Kidney (tissue), 14 donors: Measurements from ENCODE around the gene PDE9A. TPM values are rescaled to one million over a fixed set of nuclear protein-coding genes. Genes with fewer than 3 reads are reported as not detected.

Experiments
- DNase-seq, 5 donors: peaks; one replicate each; pipeline ENCODE4 v3.0.0-alpha.2; 2013 to 2020
- FAIRE-seq: peaks from 2 replicates; lab custom pipeline; 2012; peaks lifted over from hg19 to GRCh38; lab: Jason Lieb, UNC
- H3K27ac ChIP-seq, 2 donors: one replicate each; pipeline ENCODE4 v1.7.0; 2013; ENCODE audit warnings: low read depth in 2 of 2, low read length in 2 of 2, inconsistent platforms in 1 of 2
- H3K27me3 ChIP-seq: one replicate; pipeline ENCODE4 v1.7.1; 2013; ENCODE audit warnings: low read length, inconsistent platforms; ENCODE audit not compliant: control insufficient read depth, insufficient read depth
- H3K36me3 ChIP-seq, 3 donors: one replicate each; pipeline versions ENCODE4 v1.7.0 to v1.7.1; 2013; ENCODE audit warnings: low read length in 3 of 3, control low read depth in 1 of 3, inconsistent platforms in 1 of 3; ENCODE audit not compliant: insufficient read depth in 3 of 3, control insufficient read depth in 2 of 3
- H3K4me1 ChIP-seq, 3 donors: one replicate each; pipeline versions ENCODE4 v1.7.0 to v1.7.1; 2013; ENCODE audit warnings: low read length in 3 of 3, inconsistent platforms in 1 of 3, low read depth in 1 of 3; ENCODE audit not compliant: control insufficient read depth in 2 of 3, insufficient read depth in 2 of 3
- H3K4me3 ChIP-seq, 3 donors: one replicate each; pipeline versions ENCODE4 v1.7.0 to v1.8.1; 2013; ENCODE audit warnings: low read length in 3 of 3, control low read depth in 1 of 3, inconsistent platforms in 1 of 3
- H3K9ac ChIP-seq, 3 donors: one replicate each; pipeline versions ENCODE4 v1.7.0 to v1.7.1; 2013; ENCODE audit warnings: low read length in 3 of 3, control low read depth in 1 of 3, inconsistent platforms in 1 of 3
- H3K9me3 ChIP-seq, 3 donors: one replicate each; pipeline versions ENCODE4 v1.7.0 to v1.7.1; 2013; ENCODE audit warnings: low read length in 3 of 3, control low read depth in 1 of 3, inconsistent platforms in 1 of 3; ENCODE audit not compliant: control insufficient read depth in 2 of 3, insufficient read depth in 1 of 3
- CTCF ChIP-seq: IDR thresholded peaks from 3 replicates; pipeline ENCODE4 v1.5.1; 2012; ENCODE audit warnings: mild to moderate bottlenecking, moderate library complexity, borderline replicate concordance; ENCODE audit not compliant: insufficient read depth; ENCODE audit errors: extremely low read depth
- intact Hi-C: fragments of 100-400 bp; cut with DNase I; formaldehyde crosslinking; loops from one replicate; pipeline ENCODE4 v1.11.1; 2022
- polyA plus RNA-seq: library from polyadenylated mRNA; stranded (reverse); fragments of 350-450 nt; fragmentation: Illumina TruSeq; extraction: RNeasy Lipid Tissue Mini Kit (QIAGEN cat#74804); gene quantifications from one replicate; pipeline ENCODE4 v1.2.3, GENCODE V29; 2014; ENCODE audit warnings: low read depth, low replicate concordance; ENCODE audit not compliant: insufficient read depth
- total RNA-seq: library from RNA; stranded (reverse); fragmentation: NEBNext Ultra II Directional; extraction: Animal tissue kit (Norgen Biotek cat#: 25700); gene quantifications from one replicate; pipeline ENCODE4 v1.2.1, GENCODE V29; 2021
- donor health status: control.
- donor health status: control.
- donor health status: control.
- donor health status: control.
- donor health status: control.
- donor health status: DM: yes; HTN: yes; CAD: no.
- donor health status: Normal renal cell carcinoma (clear cell type).

The PDE9A gene
- total and polyA plus RNA-seq, 2 donors from 2014 or later: 30.1 to 39.0 TPM

GRCh38 chr21:42633858-42634257, 19.6 kb upstream of the PDE9A start:
- DNase-seq (peak in 2 of 5 donors; percentile 21 to 54), FAIRE-seq (no peak)
- Histone ChIP-seq H3K27me3 (no peaks in the 10 kb centered on the region), H3K9ac (no peak overlapping the region), H3K27ac (no peak overlapping the region), H3K4me1 (no peaks in the 10 kb centered on the region), H3K9me3 (no peaks in the 10 kb centered on the region), H3K36me3 (no peaks in the 10 kb centered on the region), H3K4me3 (no peak overlapping the region)
- intact Hi-C loops: no loop called here
- TF ChIP-seq CTCF: no peak

- Histone ChIP-seq H3K9ac (no peak overlapping the region), H3K27me3 (no peaks in the 10 kb centered on the region), H3K4me3 (no peak overlapping the region), H3K27ac (no peak overlapping the region), H3K4me1 (no peaks in the 10 kb centered on the region), H3K9me3 (no peaks in the 10 kb centered on the region), H3K36me3 (no peaks in the 10 kb centered on the region)
- DNase-seq: peak in 2 of 5 donors; percentile 24 to 59
- intact Hi-C loops: no loop called here
- no peak for TF ChIP-seq CTCF
- no peak for FAIRE-seq
Measured at GRCh38 chr21:42635848-42636519, 17.4 kb upstream of the PDE9A start.

- Histone ChIP-seq H3K27ac (no peak overlapping the region), H3K4me3 (peak overlapping the region in 1 of 3 donors; percentile 27), H3K4me1 (no peaks in the 10 kb centered on the region), H3K9me3 (no peaks in the 10 kb centered on the region), H3K27me3 (no peaks in the 10 kb centered on the region), H3K9ac (peak overlapping the region in 1 of 3 donors; percentile 8), H3K36me3 (no peaks in the 10 kb centered on the region)
- no peak for TF ChIP-seq CTCF
- intact Hi-C loops: no loop called here
- no peak for FAIRE-seq
- DNase-seq: peak in 1 of 5 donors; percentile 17
Measured at GRCh38 chr21:42636520-42637266, 16.7 kb upstream of the PDE9A start.
